ENCODE measurements around the gene PPP1R16B.
A peak's percentile ranks its signal among the peaks of the same experiment; 100 is the strongest.

PPP1R16B gene

GRCh38 chr20:38805502-38805957, at the start of gene PPP1R16B:
TSS of gene PPP1R16B (plus strand) at chr20:38805697. CDS start at chr20:38835926, 30,229 bp downstream.
- DNase-seq: no peak
- in situ Hi-C loops (cut with HindIII; ENCODE audit: low pct_ligation_motif_present, low pct_unique_long_range_greater_than_20kb, low sequenced_read_pairs): no loop called here

GRCh38 chr20:38757145-38757775, 48.2 kb upstream of the PPP1R16B start:
- in situ Hi-C loops (cut with HindIII; ENCODE audit: low pct_ligation_motif_present, low pct_unique_long_range_greater_than_20kb, low sequenced_read_pairs): no loop called here
- no peak for DNase-seq

DNA sequence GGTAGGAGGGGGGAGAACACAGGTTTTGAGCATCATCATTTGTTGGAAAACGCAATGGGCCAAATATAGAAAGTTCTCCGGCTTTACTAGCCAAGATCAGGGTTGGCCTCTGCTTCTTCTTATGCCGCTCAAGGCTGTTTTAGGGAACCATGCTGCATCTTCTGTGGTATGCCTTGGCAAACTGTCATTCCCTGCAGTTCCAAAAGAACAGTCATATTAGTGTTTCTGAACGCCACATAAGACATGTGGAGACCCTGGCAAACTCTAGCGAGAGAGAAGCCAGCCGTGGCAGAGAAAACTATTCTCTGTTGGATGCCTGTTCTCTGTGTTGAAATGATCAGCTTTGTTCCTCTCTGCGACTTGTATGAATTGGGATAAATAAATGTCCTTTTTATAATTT, 46.4 kb upstream of the PPP1R16B start:
- in situ Hi-C loops (cut with HindIII; ENCODE audit: low pct_ligation_motif_present, low pct_unique_long_range_greater_than_20kb, low sequenced_read_pairs): no loop called here

GRCh38 chr20:38760978-38761377, 44.5 kb upstream of the PPP1R16B start:
- in situ Hi-C loops (cut with HindIII; ENCODE audit: low pct_ligation_motif_present, low pct_unique_long_range_greater_than_20kb, low sequenced_read_pairs): no loop called here
- no peak for DNase-seq

More for the DNA sequence above, 46.4 kb upstream of the PPP1R16B start:
- no peak for DNase-seq

- DNase-seq: no peak
- in situ Hi-C loops (cut with HindIII; ENCODE audit: low pct_ligation_motif_present, low pct_unique_long_range_greater_than_20kb, low sequenced_read_pairs): no loop called here
Observed at GRCh38 chr20:38762174-38762573, 43.3 kb upstream of the PPP1R16B start.

- in situ Hi-C loops (cut with HindIII; ENCODE audit: low pct_ligation_motif_present, low pct_unique_long_range_greater_than_20kb, low sequenced_read_pairs): no loop called here
- DNase-seq: no peak
Observed at GRCh38 chr20:38763616-38764015, 41.9 kb upstream of the PPP1R16B start.

GRCh38 chr20:38764567-38765318, 40.8 kb upstream of the PPP1R16B start:
- peak; percentile 94 for DNase-seq

GRCh38 chr20:38766071-38766470, 39.4 kb upstream of the PPP1R16B start:
- in situ Hi-C loops (cut with HindIII; ENCODE audit: low pct_ligation_motif_present, low pct_unique_long_range_greater_than_20kb, low sequenced_read_pairs): no loop called here
- DNase-seq: no peak

More at GRCh38 chr20:38764567-38765318, 40.8 kb upstream of the PPP1R16B start:
- in situ Hi-C loops (cut with HindIII; ENCODE audit: low pct_ligation_motif_present, low pct_unique_long_range_greater_than_20kb, low sequenced_read_pairs): no loop called here

GRCh38 chr20:38769376-38770295, 35.9 kb upstream of the PPP1R16B start:
- in situ Hi-C loops (cut with HindIII; ENCODE audit: low pct_ligation_motif_present, low pct_unique_long_range_greater_than_20kb, low sequenced_read_pairs): no loop called here
- no peak for DNase-seq

DNA sequence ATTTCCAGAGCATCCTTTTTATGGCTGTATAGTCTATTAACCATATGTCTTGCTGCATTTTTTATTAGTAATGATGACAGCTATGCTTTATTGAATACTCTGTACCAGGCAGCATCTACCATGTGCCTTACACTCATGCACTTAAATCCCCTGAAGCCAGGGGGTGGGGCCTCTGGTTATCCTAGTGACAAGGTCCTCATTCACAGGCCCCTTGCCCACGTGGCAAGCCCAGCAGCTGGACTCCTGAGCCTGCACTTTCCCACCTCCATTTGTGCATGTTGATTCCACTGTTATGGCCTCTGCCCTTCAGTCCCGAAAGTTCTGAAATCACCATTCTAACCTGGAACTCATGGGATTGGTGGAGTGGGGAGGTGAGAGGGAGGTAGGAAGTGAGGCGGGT, 35.0 kb upstream of the PPP1R16B start:
- no peak for DNase-seq
- in situ Hi-C loops (cut with HindIII; ENCODE audit: low pct_ligation_motif_present, low pct_unique_long_range_greater_than_20kb, low sequenced_read_pairs): no loop called here

DNA sequence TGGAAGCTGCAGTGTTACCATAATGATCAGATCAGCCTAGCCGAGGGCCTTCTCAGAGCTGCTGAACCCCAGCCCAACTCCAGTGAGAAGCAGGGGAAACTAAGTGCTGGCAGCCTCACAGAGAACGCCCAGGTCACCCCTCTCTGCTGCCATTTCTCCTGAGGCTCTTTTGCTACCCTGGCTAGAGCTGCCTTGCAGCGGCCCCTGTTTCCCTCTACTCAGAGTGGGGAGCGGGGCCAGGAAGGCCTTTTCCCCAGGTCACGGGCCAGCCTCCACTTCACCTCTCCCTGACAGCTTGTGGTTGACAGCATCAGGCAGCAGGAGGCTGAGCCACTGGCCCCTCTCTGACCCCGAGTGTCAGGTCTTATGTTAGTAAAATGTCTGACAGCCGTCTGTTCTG, 34.5 kb upstream of the PPP1R16B start:
- DNase-seq: no peak
- in situ Hi-C loops (cut with HindIII; ENCODE audit: low pct_ligation_motif_present, low pct_unique_long_range_greater_than_20kb, low sequenced_read_pairs): no loop called here

DNA sequence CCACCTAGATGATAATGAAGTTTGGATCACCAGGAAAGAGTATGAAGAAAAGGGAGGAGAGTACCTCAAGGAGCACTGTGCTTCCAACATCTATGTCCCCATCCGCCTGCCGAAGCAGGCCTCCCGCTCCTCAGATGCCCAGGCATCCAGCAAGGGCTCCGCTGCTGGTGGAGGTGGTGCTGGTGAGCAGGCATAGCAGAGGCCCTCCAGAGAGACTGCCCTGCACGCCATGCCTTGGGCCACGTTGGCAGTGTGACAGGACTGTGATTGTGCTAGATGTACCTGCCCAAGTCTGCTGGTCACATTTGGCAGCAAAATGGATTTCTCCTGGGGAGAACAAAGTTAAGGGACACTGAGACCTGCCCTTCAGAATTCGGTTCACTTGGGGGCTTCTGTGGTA, 33.9 kb upstream of the PPP1R16B start:
- in situ Hi-C loops (cut with HindIII; ENCODE audit: low pct_ligation_motif_present, low pct_unique_long_range_greater_than_20kb, low sequenced_read_pairs): no loop called here
- DNase-seq: no peak

DNA sequence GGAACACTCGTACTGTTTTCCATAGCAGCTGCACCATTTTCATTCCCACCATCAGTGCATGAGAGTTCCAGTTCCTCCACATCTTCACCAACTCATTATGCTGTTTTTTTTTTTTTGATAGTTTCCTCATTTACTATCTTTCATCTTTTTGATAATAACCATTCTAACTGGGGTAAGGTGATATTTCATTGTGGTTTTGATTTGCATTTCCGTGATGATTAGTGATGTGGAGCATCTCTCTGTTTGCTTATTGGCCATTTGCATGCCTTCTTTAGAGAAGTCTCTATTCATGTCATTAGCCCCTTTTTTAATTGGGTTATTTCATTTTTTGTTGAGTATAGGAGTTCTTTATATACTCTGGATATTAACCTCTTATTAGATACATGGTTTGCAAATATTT, 31.3 kb upstream of the PPP1R16B start:
- DNase-seq: no peak
- in situ Hi-C loops (cut with HindIII; ENCODE audit: low pct_ligation_motif_present, low pct_unique_long_range_greater_than_20kb, low sequenced_read_pairs): no loop called here

DNA sequence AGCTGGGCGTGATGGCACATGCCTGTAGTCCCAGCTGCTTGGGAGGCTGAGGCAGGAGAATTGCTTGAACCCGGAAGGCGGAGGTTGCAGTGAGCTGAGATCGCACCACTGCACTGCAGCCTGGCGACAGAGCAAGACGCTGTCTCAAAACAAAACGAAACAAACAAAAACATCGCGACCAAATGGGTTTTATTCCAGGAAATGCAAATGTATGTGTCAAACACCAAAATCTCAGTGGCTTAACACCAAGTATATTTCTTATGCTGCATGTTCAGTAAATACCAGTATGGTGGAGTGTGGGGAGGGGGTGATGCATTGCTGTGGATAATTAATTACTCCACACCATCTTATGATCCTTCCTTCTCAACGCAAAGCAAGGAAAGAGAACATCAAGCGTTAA, 29.1 kb upstream of the PPP1R16B start:
- no peak for DNase-seq
- in situ Hi-C loops (cut with HindIII; ENCODE audit: low pct_ligation_motif_present, low pct_unique_long_range_greater_than_20kb, low sequenced_read_pairs): no loop called here

DNA sequence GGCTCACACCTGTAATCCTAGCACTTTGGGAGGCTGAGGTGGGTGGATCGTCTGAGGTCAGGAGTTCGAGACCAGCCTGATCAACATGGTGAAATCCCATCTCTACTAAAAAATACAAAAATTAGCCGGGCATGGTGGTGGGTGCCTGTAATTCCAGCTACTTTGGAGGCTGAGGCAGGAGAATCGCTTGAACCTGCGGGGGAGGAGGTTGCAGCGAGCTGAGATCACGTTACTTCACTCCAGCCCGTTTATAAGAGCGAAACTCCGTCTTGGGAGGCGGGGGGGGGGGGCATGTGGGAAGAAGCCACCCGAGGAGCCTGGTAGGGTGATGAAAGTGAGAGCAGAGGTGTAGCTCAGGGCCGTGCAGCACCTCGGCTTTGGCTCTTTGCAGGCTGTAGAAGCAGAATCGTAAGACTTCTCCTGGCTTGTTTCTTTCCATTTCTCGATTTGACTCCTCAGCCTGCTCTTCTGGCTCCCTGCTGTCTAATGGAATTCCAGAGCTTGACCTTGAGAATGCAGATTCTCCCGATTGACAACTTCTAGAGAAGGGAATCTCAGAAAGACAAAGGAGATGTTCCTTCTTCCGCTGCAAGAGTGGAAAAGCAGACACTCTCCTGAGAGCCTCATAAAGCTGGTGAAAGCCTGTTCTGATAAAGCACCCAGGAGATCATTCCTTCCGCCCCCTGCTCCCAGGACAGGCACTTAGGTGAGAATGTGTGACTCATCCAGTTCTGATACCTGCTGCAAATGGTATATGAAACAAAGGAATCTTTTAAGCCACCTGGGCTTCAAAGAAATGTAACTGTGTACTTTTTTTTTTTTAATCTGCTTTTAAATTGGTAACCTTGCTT, 26.0 kb upstream of the PPP1R16B start:
- no peak for DNase-seq
- in situ Hi-C loops (cut with HindIII; ENCODE audit: low pct_ligation_motif_present, low pct_unique_long_range_greater_than_20kb, low sequenced_read_pairs): no loop called here

- in situ Hi-C loops (cut with HindIII; ENCODE audit: low pct_ligation_motif_present, low pct_unique_long_range_greater_than_20kb, low sequenced_read_pairs): no loop called here
Observed at GRCh38 chr20:38782275-38782674, 23.2 kb upstream of the PPP1R16B start.

DNA sequence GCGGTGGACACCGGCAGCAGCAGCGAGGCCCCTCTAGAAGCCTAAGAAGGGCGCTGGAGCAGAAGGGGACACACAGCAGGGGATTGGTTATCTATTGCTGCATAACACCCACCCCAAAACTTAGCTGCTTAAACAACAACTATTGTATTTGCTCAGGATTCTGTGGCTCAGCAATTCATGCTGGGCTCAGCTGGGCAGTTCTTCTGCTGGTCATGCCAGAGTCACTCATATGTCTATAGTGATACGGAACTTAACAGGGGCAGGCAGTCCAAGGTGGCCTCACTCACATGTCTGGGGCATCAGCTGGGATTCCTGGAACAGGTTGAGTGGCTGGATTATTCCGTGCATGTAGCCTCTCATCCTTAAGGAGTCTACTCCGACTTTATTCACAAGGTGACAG, 17.6 kb upstream of the PPP1R16B start:
- no peak for DNase-seq
- in situ Hi-C loops (cut with HindIII; ENCODE audit: low pct_ligation_motif_present, low pct_unique_long_range_greater_than_20kb, low sequenced_read_pairs): no loop called here

More at GRCh38 chr20:38782275-38782674, 23.2 kb upstream of the PPP1R16B start:
- DNase-seq: no peak

GRCh38 chr20:38789503-38790199, 15.8 kb upstream of the PPP1R16B start:
- in situ Hi-C loops (cut with HindIII; ENCODE audit: low pct_ligation_motif_present, low pct_unique_long_range_greater_than_20kb, low sequenced_read_pairs): no loop called here
- no peak for DNase-seq

Data from ACHN (cell line).